Measurements from ENCODE around the gene MCMBP.
"Not testable (repeated sequence)": the region's sequence is repeated elsewhere in the genome, so short reads cannot be mapped to it uniquely, and the experiment has no call there.

The MCMBP gene

DNA sequence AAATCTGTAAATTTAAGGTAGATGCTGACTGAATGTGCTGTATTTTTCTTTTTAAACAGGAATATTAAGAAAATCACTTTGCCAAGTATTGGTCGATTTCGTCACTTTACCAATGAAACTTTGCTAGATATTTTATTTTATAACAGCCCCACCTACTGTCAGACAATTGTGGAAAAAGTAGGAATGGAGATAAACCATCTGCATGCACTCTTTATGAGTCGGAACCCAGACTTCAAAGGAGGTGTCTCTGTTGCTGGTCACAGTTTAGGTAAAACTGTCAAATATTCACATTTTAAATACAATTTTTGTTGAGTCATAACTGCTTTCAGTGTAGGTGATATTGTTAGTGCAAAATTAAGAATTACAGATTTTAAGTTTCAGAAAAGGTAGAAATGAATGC, 45.1 kb upstream of the MCMBP start:
- Histone ChIP-seq H4K20me1 (ENCODE audit: insufficient read depth, low read length) (no peaks in the 10 kb centered on the region), H3K9me3 (ENCODE audit: low read length) (no peaks in the 10 kb centered on the region), H3K4me1 (ENCODE audit: insufficient read depth, low read length, severe bottlenecking) (no peaks in the 10 kb centered on the region), H3K4me3 (ENCODE audit: low read depth, low read length, poor library complexity, severe bottlenecking) (no peak overlapping the region), H3K27me3 (ENCODE audit: insufficient read depth, low read length) (no peaks in the 10 kb centered on the region), H3F3A (ENCODE audit: insufficient read depth, low read length) (no peaks in the 10 kb centered on the region), H3K4me2 (ENCODE audit: low read length) (no peak overlapping the region), H3K36me3 (ENCODE audit: insufficient read depth, low read length) (peaks cover 66% of the 10 kb centered on the region), H2AFZ (ENCODE audit: low read length) (no peak overlapping the region), H3K27ac (ENCODE audit: low read depth, low read length, poor library complexity, severe bottlenecking) (no peak overlapping the region), H3K9ac (ENCODE audit: low read length) (no peak overlapping the region), H3K9me2 (ENCODE audit: low read depth, low read length) (no peaks in the 10 kb centered on the region), H3K79me2 (ENCODE audit: insufficient read depth, low read length) (no peaks in the 10 kb centered on the region)
- no peak for TF ChIP-seq EZH2 (IDR thresholded peaks at IDR 0.05; ENCODE audit: borderline replicate concordance, low read length)
- TF ChIP-seq, protein P1, sequence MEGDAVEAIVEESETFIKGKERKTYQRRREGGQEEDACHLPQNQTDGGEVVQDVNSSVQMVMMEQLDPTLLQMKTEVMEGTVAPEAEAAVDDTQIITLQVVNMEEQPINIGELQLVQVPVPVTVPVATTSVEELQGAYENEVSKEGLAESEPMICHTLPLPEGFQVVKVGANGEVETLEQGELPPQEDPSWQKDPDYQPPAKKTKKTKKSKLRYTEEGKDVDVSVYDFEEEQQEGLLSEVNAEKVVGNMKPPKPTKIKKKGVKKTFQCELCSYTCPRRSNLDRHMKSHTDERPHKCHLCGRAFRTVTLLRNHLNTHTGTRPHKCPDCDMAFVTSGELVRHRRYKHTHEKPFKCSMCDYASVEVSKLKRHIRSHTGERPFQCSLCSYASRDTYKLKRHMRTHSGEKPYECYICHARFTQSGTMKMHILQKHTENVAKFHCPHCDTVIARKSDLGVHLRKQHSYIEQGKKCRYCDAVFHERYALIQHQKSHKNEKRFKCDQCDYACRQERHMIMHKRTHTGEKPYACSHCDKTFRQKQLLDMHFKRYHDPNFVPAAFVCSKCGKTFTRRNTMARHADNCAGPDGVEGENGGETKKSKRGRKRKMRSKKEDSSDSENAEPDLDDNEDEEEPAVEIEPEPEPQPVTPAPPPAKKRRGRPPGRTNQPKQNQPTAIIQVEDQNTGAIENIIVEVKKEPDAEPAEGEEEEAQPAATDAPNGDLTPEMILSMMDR (IDR thresholded peaks at IDR 0.05; ENCODE audit: low read length): no peak

DNA sequence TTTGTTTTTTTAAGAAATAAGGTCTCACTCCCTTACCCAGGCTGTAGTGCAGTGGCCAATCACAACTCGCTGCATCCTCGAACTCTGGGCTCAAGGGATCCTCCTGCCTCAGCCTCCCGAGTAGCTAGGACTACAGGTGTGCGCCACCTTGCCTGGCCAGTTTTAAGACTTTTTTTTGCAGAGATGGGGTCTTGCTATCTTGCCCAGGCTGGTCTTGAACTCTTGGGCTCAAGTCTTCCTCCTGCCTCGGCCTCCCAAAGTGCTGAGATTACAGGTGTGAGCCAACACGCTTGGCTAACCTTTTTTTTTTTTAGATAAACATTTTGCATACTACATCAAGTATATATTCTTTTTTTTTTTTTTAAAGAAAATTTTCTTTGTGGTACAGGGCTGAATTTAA, 38.0 kb upstream of the MCMBP start:
- no peaks in the 10 kb centered on the region for H3F3A ChIP-seq (ENCODE audit: insufficient read depth, low read length)
- no peaks in the 10 kb centered on the region for H3K79me2 ChIP-seq (ENCODE audit: insufficient read depth, low read length)
- no peak overlapping the region for H3K4me3 ChIP-seq (ENCODE audit: low read depth, low read length, poor library complexity, severe bottlenecking)
- no peak overlapping the region for H3K4me2 ChIP-seq (ENCODE audit: low read length)
- H4K20me1 ChIP-seq (ENCODE audit: insufficient read depth, low read length): no peaks in the 10 kb centered on the region
- no peaks in the 10 kb centered on the region for H3K27me3 ChIP-seq (ENCODE audit: insufficient read depth, low read length)
- H3K9me3 ChIP-seq (ENCODE audit: low read length): no peaks in the 10 kb centered on the region
- no peak overlapping the region for H3K9ac ChIP-seq (ENCODE audit: low read length)
- H3K27ac ChIP-seq (ENCODE audit: low read depth, low read length, poor library complexity, severe bottlenecking): no peak overlapping the region
- H2AFZ ChIP-seq (ENCODE audit: low read length): no peak overlapping the region
- H3K36me3 ChIP-seq (ENCODE audit: insufficient read depth, low read length): peaks cover 55% of the 10 kb centered on the region
- H3K4me1 ChIP-seq (ENCODE audit: insufficient read depth, low read length, severe bottlenecking): no peaks in the 10 kb centered on the region
- H3K9me2 ChIP-seq (ENCODE audit: low read depth, low read length): no peaks in the 10 kb centered on the region
- no peak for TF ChIP-seq EZH2 (IDR thresholded peaks at IDR 0.05; ENCODE audit: borderline replicate concordance, low read length)
- TF ChIP-seq, protein P1 (IDR thresholded peaks at IDR 0.05; ENCODE audit: low read length): no peak

DNA sequence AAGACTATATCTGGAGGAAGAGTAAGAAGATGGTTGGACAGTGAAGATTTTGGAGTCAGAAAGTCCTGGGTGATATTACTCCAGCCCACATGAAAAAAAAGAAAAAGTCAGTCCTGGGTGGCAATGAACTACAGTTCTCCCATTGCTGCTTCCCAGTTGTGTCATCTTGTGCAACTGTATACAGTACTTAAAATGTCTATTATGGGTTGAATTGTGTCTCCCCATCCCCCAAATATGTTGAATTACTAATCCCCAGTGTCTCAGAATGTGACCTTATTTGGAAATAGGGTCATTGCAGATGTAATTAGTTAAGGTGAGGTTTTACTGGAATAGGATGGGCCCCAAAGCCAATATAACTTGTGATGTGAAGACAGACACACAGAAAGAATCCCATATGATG, 35.5 kb upstream of the MCMBP start:
- Histone ChIP-seq H3K9ac (ENCODE audit: low read length) (no peak overlapping the region), H3K27me3 (ENCODE audit: insufficient read depth, low read length) (no peaks in the 10 kb centered on the region), H3K36me3 (ENCODE audit: insufficient read depth, low read length) (peaks cover 66% of the 10 kb centered on the region), H3K79me2 (ENCODE audit: insufficient read depth, low read length) (no peaks in the 10 kb centered on the region), H3K27ac (ENCODE audit: low read depth, low read length, poor library complexity, severe bottlenecking) (no peak overlapping the region), H3F3A (ENCODE audit: insufficient read depth, low read length) (no peaks in the 10 kb centered on the region), H2AFZ (ENCODE audit: low read length) (no peak overlapping the region), H3K4me3 (ENCODE audit: low read depth, low read length, poor library complexity, severe bottlenecking) (no peak overlapping the region), H3K4me2 (ENCODE audit: low read length) (no peak overlapping the region), H4K20me1 (ENCODE audit: insufficient read depth, low read length) (no peaks in the 10 kb centered on the region), H3K9me3 (ENCODE audit: low read length) (no peaks in the 10 kb centered on the region), H3K9me2 (ENCODE audit: low read depth, low read length) (no peaks in the 10 kb centered on the region), H3K4me1 (ENCODE audit: insufficient read depth, low read length, severe bottlenecking) (no peaks in the 10 kb centered on the region)
- TF ChIP-seq, protein P1 (IDR thresholded peaks at IDR 0.05; ENCODE audit: low read length): no peak
- no peak for TF ChIP-seq EZH2 (IDR thresholded peaks at IDR 0.05; ENCODE audit: borderline replicate concordance, low read length)

DNA sequence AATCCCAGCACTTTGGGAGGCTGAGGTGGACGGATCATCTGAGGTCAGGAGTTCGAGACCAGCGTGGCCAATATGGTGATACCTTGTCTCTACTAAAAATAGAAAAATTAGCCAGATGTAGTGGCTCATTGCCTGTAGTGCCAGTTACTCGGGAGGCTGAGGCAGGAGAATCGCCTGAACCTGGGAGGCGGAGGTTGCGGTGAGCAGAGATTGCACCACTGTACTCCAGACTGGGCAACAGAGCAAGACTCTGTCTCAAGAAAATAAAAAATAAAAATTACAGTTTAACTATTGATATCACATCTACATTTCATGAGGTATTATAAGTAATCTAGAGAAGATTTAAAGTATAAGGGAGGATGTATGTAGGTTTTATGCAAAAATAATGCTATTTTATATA, 35.1 kb upstream of the MCMBP start:
- H3K4me3 ChIP-seq (ENCODE audit: low read depth, low read length, poor library complexity, severe bottlenecking); H3K9ac ChIP-seq (ENCODE audit: low read length); H3K79me2 ChIP-seq (ENCODE audit: insufficient read depth, low read length); H3K9me3 ChIP-seq (ENCODE audit: low read length); H3K27me3 ChIP-seq (ENCODE audit: insufficient read depth, low read length); H3K4me1 ChIP-seq (ENCODE audit: insufficient read depth, low read length, severe bottlenecking); H2AFZ ChIP-seq (ENCODE audit: low read length); H3K27ac ChIP-seq (ENCODE audit: low read depth, low read length, poor library complexity, severe bottlenecking); H3K4me2 ChIP-seq (ENCODE audit: low read length); H4K20me1 ChIP-seq (ENCODE audit: insufficient read depth, low read length); H3K9me2 ChIP-seq (ENCODE audit: low read depth, low read length); H3F3A ChIP-seq (ENCODE audit: insufficient read depth, low read length): not testable (repeated sequence)
- H3K36me3 ChIP-seq (ENCODE audit: insufficient read depth, low read length): peaks cover 70% of the 10 kb centered on the region

Measured in OCI-LY1 (cell line).